ENCODE measurements around the gene TOX2. TPM values are rescaled to one million over a fixed set of nuclear protein-coding genes. Genes with fewer than 3 reads are reported as not detected.

Gene TOX2
- total RNA-seq, 2 donors from 2014 or later: 2.4 to 3.4 TPM

- TF ChIP-seq, protein P1, sequence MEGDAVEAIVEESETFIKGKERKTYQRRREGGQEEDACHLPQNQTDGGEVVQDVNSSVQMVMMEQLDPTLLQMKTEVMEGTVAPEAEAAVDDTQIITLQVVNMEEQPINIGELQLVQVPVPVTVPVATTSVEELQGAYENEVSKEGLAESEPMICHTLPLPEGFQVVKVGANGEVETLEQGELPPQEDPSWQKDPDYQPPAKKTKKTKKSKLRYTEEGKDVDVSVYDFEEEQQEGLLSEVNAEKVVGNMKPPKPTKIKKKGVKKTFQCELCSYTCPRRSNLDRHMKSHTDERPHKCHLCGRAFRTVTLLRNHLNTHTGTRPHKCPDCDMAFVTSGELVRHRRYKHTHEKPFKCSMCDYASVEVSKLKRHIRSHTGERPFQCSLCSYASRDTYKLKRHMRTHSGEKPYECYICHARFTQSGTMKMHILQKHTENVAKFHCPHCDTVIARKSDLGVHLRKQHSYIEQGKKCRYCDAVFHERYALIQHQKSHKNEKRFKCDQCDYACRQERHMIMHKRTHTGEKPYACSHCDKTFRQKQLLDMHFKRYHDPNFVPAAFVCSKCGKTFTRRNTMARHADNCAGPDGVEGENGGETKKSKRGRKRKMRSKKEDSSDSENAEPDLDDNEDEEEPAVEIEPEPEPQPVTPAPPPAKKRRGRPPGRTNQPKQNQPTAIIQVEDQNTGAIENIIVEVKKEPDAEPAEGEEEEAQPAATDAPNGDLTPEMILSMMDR (conservative IDR thresholded peaks at IDR 0.05): no peak
- Histone ChIP-seq H3K9ac (ENCODE audit: extremely low read depth, low read length, poor library complexity, severe bottlenecking) (no peak overlapping the region), H3K27me3 (ENCODE audit: control insufficient read depth, insufficient read depth, low read length, poor library complexity, severe bottlenecking) (no peaks in the 10 kb centered on the region), H3K4me3 (ENCODE audit: low read length) (no peak overlapping the region), H3K9me3 (ENCODE audit: control insufficient read depth, low read length) (no peaks in the 10 kb centered on the region), H3K4me1 (ENCODE audit: control insufficient read depth, insufficient read depth, low read length) (no peaks in the 10 kb centered on the region), H3K36me3 (ENCODE audit: control insufficient read depth, insufficient read depth, low read length) (no peaks in the 10 kb centered on the region), H3K27ac (ENCODE audit: low read depth, low read length) (no peak overlapping the region)
- Mint-ChIP-seq H3K27me3 (ENCODE audit: insufficient read depth) (no peaks in the 10 kb centered on the region), H3K27ac (no peak overlapping the region), H3K4me1 (peaks cover 24% of the 10 kb centered on the region), H3K4me3 (no peak overlapping the region), H3K9me3 (no peaks in the 10 kb centered on the region), H3K36me3 (ENCODE audit: low read depth) (no peaks in the 10 kb centered on the region)
- no peak for DNase-seq
- WGBS, 2 experiments (ENCODE audit: insufficient coverage in 1 of 2, insufficient read length in 1 of 2): 93 to 98% methylated on average over 5 of the region's 6 CpGs
Measured at GRCh38 chr20:43944653-43945235, 30.1 kb downstream of the TOX2 start.

DNA sequence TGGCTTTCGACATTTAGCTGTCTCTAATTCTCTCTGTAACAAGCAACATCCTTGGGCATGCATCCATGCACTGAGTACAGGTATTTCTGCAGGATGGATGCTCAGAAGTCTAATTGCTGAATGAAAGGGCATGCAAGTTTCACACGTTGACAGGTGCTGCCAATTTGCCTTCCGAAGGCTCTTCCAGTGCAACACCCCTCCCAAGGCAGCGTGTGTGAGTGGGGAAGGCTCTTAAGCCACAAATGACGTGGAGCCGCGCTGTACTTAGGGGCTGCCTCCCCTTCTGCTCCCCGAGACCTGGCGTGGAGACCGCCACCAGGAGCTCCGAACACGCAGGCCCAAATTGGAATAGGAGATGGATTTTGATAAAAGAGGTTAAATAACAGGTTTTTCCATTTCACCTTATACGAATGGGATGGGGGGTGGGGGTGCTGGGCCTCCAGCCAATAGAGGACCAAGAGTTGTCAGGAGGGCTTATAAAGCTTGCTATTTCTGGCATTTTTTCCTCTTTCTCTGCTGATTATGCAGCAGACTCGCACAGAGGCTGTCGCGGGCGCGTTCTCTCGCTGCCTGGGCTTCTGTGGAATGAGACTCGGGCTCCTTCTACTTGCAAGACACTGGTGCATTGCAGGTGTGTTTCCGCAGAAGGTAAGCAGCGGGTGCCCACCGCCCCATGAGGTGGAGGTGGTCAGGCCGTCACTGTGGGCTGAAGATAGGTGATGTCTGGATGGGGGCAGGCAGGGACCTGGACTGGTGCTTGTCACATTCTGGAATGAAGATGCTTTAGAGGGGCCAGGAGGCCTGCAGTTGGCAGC, 30.9 kb downstream of the TOX2 start:
- no peak overlapping the region for H3K4me3 ChIP-seq (ENCODE audit: low read length)
- WGBS, 2 experiments (ENCODE audit: insufficient coverage in 1 of 2, insufficient read length in 1 of 2): 90 to 98% methylated on average over 19 to 24 of the region's 24 CpGs
- Mint-ChIP-seq H3K36me3 (ENCODE audit: low read depth) (no peaks in the 10 kb centered on the region), H3K4me3 (no peak overlapping the region), H3K4me1 (peaks cover 20% of the 10 kb centered on the region), H3K27me3 (ENCODE audit: insufficient read depth) (no peaks in the 10 kb centered on the region), H3K27ac (no peak overlapping the region), H3K9me3 (no peaks in the 10 kb centered on the region)
- H3K36me3 ChIP-seq (ENCODE audit: control insufficient read depth, insufficient read depth, low read length): no peaks in the 10 kb centered on the region
- no peak overlapping the region for H3K9ac ChIP-seq (ENCODE audit: extremely low read depth, low read length, poor library complexity, severe bottlenecking)
- no peaks in the 10 kb centered on the region for H3K27me3 ChIP-seq (ENCODE audit: control insufficient read depth, insufficient read depth, low read length, poor library complexity, severe bottlenecking)
- no peak overlapping the region for H3K27ac ChIP-seq (ENCODE audit: low read depth, low read length)
- H3K9me3 ChIP-seq (ENCODE audit: control insufficient read depth, low read length): no peaks in the 10 kb centered on the region
- no peaks in the 10 kb centered on the region for H3K4me1 ChIP-seq (ENCODE audit: control insufficient read depth, insufficient read depth, low read length)
- no peak for DNase-seq
- TF ChIP-seq, protein P1 (conservative IDR thresholded peaks at IDR 0.05): no peak

- Histone ChIP-seq H3K27me3 (ENCODE audit: control insufficient read depth, insufficient read depth, low read length, poor library complexity, severe bottlenecking) (no peaks in the 10 kb centered on the region), H3K9me3 (ENCODE audit: control insufficient read depth, low read length) (no peaks in the 10 kb centered on the region), H3K4me3 (ENCODE audit: low read length) (no peak overlapping the region), H3K9ac (ENCODE audit: extremely low read depth, low read length, poor library complexity, severe bottlenecking) (no peak overlapping the region), H3K36me3 (ENCODE audit: control insufficient read depth, insufficient read depth, low read length) (no peaks in the 10 kb centered on the region), H3K27ac (ENCODE audit: low read depth, low read length) (no peak overlapping the region), H3K4me1 (ENCODE audit: control insufficient read depth, insufficient read depth, low read length) (no peaks in the 10 kb centered on the region)
- no peak overlapping the region for H3K27ac Mint-ChIP-seq
- WGBS, 2 experiments (ENCODE audit: insufficient coverage in 1 of 2, insufficient read length in 1 of 2): 98 to 100% methylated on average over 1 to 2 of the region's 2 CpGs
- H3K4me1 Mint-ChIP-seq: peaks cover 16% of the 10 kb centered on the region
- H3K27me3 Mint-ChIP-seq (ENCODE audit: insufficient read depth): no peaks in the 10 kb centered on the region
- DNase-seq: no peak
- no peaks in the 10 kb centered on the region for H3K36me3 Mint-ChIP-seq (ENCODE audit: low read depth)
- H3K9me3 Mint-ChIP-seq: no peaks in the 10 kb centered on the region
- no peak overlapping the region for H3K4me3 Mint-ChIP-seq
- TF ChIP-seq, protein P1 (conservative IDR thresholded peaks at IDR 0.05): no peak
Measured at GRCh38 chr20:43946206-43946491, 31.5 kb downstream of the TOX2 start.
